ENCODE measurements around the gene MED23. TPM values are rescaled to one million over a fixed set of nuclear protein-coding genes. Genes with fewer than 3 reads are reported as not detected.

MED23 gene
- total RNA-seq, 1 donor from 2014 or later: 19.3 TPM

DNA sequence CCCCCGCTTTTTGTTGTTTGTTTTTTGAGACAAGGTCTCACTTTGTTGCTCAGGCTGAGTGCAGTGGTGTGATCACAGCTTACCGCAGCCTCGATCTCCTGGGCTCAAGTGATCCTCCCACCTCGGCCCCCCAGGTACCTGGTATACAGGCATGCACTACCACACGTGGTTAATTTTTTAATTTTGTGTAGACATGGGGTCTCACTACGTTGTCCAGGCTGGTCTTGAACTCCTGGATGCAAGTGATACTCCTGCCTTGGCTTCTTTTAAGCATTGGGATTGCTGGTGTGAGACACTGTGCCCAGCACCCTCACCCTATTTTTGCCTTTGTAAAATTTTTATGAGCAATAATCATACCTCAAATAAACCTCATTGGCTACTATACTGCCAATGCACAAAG, 14.5 kb upstream of the MED23 start:
- DNase-seq (ENCODE audit: low spot score): no peak

DNA sequence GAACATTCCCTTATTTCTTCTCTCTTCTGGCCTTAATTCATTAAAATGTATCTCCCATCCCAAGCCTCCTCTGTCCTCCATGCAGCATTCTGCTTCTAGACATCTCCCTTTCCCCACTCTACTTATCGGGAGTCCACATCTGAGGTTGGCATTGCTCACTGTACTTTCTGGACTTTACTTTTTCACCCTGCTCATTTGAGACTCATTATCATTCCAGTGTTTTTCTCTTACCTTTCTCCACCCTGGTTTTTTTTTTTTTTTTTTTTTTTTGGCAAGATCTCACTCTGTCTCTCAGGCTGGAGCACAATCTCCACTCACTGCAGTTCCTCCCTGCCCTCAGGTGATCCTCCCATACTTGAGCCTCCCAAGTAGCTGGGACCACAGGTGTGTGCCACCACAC, 13.5 kb upstream of the MED23 start:
- no peak for DNase-seq (ENCODE audit: low spot score)

DNA sequence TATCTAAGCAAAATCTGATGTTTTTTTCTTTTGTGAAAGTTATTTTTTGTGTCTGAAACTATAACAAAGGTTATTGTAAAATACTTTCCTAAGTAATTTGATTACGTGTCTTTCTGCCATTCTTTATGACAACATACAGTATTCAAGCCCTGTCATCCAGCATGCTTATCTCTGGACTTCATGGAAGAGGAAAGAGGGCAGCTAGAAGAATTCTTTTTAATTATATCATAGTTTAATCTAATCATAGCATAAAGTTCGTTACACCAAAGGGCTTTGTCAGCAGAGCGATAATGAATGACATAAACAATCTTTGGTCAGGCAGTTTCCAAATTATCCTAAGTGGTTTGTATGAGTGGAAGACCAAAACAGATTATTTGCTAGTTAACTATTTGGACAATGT, 12.5 kb upstream of the MED23 start:
- DNase-seq (ENCODE audit: low spot score): no peak

DNA sequence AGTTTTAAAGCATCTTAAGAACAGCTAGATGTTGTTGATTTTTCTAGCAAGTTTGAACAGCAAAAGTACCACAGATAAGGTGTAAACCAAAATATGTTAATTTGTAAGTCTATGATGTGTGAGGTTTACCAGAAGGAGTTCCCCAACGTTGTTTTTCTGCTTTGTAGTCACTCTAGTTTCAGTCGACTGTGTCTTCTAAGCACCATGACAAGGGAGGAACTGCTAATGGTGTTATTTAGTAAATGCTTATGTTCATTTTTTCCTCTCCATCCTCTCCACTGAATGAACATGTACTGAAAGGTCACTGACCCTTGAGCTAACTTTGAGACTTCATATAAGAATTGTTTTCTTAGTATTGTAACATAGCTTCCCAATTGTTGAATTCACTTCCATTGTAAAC, 12.1 kb upstream of the MED23 start:
- DNase-seq (ENCODE audit: low spot score): no peak

DNA sequence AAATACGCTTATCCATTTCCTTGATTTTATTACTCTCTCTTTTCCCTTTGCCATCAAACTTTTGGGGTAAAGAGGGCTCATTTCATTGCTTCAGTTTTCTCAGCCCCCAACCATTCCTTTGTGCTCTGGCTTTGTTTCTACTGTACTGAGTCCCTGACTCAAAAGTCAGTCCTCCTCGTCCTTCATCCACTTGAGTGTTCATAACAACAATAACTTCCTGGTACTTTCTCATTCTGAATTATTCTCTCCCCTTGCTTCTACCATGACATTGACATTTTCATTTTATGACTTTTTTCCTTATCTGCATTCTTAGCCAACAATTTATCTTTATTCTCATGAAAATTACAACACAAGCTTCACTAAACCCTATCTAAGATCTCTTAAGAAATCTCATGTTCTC, 10.0 kb upstream of the MED23 start:
- DNase-seq (ENCODE audit: low spot score): no peak

DNA sequence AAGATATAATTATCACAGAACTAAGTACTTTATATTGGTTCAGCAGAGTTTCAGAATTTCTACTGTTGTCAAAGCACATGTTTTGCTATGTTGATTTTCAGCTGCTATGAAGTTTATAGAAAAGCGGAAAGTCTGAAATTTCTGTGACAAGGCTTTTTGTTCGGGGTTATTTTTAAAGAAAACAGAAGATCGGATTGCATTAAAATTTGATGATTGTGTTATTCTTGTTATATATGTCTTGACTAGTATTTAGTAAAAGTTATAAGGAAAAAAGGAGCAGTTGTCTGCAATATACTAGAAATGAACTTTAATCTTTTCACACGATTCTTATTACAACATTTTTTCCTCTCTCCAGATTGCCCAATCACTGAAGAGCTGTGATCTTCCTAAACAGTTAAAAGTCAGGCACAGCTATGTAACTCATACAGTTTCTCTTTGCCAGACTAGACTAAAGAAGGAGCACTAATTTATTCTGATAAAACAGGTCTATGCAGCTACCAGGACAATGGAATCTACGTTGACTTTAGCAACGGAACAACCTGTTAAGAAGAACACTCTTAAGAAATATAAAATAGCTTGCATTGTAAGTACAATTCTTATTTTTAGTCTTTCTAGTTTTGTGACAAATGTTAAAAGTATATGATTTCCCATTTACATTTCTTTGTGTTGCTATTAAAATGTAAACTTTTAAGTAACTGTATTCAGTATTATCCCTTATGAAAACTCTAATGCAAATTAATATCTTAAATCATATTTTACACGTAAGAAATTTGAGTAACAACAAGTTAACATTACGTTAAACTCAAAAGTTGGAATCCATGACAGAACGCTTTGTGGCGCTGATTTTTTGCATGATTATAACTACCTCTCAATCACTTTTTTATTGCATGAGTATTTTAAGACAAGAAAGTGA, 9.1 kb upstream of the MED23 start, which contains the start of gene ENPP3:
TSS of gene ENPP3 (plus strand) at position 423 of the 913 bp plus-strand sequence. CDS start at position 506, 83 bp downstream.
- DNase-seq (ENCODE audit: low spot score): no peak

DNA sequence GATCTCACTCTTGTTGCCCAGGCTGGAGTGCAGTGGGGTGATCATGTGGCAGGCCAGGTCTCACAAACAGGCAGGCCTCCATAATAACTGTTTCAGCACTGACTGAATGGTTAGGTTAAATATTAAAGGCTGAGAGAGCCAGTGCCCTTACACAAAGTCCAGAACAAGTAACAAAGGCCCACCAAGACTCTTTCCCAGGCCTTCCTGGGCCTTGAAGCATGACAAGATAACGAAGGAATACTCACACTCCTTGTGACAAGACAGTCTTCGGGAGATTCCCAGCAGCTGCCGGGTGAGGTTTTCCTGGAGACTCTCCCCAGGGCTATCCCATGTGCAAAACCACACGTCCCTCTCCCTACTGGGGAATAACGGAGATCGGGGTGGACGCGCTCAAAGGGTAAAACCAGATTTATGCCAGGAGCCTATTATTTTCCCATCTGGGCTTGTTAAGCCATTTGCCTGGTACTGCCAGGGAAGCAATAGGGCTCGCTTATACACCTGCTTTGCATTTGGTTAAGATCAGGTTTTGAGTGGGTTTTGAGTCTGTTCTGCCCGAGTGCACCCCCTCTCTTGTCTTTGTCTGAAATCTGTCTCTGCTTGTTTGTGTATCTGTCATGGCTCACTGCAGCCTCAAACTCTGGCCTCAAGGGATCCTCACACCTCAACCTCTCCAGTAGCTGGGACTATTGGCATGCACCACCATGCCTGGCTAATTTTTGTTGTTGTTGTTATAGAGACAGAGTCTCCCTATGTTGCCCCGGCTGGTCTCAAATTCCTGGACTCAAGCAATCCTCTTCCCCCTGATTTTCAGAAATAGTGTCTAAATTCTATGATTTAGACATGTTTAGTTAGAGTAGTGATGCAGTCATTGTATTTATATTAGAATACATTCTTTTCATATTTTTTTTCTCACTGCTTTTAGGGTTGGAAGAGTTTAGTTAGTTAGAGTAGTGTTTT, 7.6 kb upstream of the MED23 start:
- no peak for DNase-seq (ENCODE audit: low spot score)

DNA sequence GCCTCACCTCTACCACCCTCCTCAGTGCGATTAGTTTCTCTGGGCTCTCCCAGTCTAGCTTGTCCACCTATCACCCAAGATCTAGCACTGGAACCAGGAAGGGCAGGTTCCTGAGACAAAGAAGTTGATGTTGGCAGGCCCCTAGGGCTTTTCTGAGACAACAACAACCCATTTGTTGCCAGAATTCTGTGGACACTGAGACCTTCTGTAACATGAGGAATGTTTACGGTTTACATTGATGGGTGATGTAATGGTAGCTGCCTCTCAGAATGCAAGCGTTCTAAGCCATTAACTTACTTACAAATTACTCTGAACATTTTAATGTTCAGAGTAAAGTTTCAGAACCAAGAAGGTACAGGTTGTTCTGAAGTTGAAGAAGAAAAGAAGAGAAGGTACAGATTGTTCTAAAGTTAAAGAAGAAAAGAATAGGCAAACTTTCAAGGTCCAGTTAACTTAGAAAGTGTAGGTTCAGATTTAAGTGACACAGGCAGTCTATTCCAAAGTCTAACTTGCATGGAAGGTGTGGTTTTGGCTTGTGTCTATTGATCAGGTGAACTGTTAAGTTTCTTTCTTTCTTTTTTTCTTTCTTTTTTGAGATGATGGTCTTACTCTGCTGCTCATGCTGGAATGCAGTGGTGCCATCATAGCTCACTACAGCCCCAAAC, 3.7 kb upstream of the MED23 start:
- no peak for DNase-seq (ENCODE audit: low spot score)

DNA sequence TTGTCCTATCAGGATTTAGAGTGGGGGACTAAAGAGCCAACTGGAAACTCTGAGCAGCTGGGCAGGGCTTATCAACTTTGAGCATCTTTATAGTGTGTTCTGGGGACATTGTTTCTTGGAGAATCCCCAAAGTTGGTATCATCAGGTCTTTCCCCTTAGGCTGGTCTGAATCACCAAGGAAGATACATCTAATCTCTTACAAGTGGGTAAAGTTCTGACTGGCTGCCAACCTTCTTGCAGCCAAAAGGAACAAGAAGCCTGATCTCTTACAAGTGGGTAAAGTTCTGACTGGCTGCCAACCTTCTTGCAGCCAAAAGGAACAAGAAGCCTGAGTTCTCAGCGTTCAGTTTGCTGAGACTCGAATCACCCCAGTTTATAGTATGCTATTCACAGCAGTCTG, 1.6 kb upstream of the MED23 start:
- no peak for DNase-seq (ENCODE audit: low spot score)

DNA sequence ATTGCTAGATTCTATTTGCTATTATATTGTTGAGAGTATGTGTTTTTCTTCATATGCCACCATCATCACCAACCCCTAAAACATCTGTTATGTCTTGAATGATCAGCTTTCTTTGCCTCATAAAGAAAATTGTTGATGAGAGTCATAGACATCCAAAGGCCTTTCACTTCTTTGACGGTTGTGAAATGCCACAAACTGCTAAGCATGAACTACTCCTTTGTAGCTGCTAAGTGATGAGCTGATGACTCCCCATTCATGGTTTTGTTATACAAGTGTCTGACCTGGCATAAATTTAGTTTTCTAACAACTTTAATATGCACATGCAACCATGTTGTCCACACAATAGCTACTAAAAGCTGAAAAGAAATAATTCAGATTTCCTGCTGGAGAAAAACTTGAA, 684 bp upstream of the MED23 start:
- no peak for DNase-seq (ENCODE audit: low spot score)

DNA sequence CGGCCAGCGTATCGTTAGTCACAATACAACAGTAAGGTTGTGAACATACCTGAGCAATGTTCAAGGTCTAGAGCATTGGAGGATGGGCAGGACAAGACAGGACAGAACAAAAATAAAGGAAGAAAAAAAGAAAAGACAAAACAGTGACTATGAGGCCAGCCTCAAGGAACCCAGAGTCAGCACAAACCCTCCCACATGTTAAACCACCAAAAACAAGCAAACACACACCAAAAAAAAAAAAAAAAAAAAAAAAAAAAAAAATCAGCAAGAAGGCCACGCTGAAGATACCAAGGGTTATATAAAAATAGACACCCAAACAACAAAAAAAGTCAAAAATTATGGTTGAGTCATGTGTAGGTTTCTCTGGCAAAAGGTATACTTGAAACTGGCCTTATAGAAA, 12.8 kb downstream of the MED23 start:
- DNase-seq (ENCODE audit: low spot score): no peak

DNA sequence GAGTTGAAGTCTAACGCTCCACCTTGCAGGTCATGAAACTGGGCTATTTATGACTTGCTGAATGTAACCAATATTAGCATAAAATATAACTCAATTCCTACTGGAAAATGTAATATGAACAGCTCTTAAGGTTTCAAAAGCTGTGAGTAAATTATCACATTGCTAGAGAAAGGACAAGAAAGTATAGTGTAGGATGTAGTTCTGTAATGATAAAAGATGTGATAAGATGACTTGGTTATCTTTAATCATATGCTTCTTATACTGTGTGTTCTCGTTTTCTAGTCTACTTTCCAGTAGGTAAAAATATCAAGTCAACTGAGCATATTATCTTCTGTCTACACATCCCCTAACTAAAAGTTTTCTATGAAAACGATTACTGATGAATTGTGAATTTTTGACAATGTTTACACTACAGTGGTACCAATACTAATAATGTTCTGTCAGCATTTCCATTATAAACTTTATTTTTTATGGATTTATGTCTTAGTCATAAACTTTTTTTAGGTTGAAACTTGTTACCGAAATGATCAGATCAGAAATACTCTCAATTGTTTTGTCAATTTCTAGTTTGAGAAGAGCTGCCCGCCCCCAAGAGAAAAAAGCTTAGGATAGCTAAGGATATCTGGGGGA, 14.6 kb downstream of the MED23 start:
- DNase-seq (ENCODE audit: low spot score): no peak

DNA sequence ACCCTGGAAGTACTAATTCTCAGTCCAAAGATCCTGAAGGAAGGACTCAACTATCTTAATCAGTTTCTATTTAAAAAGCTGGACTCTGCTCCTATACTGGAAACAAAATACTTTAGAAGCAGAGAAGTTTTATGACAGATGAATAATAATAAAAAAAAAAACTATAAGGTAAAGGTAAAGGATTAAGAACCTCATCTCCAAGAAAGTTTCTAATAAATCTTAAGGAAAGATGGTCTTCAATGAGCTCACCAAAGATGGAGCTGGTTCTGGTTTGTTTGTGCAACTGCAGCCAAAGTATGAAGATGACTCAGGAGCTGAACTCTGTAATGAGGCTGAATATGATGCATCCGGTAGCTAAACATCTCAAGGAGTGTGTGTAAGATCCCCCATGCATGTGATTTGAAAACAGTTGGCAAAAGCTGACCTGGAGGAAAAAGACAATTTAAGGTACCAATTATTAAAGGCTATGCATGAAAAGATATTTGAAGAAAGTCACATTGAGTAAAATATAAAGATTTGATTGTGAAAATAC, 25.2 kb downstream of the MED23 start:
- no peak for DNase-seq (ENCODE audit: low spot score)

DNA sequence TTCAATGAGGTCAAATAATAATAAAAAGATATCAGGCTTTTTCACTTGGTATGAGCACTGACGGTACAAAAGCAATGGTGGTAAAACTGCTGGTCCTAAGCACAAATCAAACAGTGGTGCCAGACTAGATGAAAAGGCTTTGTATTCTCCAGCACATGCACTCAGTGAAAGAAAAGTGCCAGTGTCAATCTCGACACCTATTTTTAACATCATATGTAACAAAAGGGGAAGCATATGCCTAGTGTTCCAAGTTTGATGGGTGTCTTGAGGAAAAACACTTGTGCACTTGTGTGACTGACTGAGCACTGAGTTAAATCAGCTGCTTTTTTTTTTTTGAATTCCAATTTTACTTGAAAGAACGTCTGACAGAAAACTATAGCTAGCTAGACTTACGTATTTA, 27.3 kb downstream of the MED23 start:
- no peak for DNase-seq (ENCODE audit: low spot score)

DNA sequence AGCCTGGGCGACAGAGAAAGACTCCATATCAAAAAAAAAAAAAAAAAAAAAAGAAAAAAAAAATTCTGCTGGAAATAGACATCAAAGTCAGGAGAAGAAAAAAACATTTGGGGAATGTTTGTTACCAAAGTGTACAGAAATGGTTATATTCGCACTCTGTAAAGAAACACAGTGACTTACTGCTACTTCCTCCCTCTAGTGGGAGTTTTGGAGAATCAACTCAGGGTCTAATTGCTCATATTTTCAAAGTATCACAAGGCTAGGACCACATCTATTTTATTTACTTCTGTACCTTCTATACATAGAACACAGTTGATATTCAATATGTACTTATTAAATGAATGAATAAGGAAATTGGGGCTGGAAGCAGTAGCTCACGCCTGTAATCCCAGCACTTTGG, 30.6 kb downstream of the MED23 start:
- DNase-seq (ENCODE audit: low spot score): no peak

DNA sequence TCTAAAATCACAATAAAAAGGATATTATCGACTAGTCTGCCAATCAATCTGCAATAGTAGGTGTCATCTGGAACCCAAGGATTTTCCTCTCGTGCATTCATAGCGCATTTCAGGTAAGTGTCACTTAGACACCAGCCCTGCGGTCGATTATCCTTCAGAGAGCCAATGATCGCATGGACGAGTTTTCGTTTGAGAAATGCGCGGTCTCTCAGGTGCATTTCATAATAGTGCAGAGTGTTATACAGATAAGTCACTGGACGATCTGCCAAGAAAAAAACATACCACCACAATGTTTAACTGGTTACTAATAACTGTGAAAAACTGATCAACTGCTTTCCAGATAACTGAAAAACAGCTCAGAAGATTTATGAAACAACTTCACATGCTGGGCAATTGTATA, 34.0 kb downstream of the MED23 start:
- no peak for DNase-seq (ENCODE audit: low spot score)

DNA sequence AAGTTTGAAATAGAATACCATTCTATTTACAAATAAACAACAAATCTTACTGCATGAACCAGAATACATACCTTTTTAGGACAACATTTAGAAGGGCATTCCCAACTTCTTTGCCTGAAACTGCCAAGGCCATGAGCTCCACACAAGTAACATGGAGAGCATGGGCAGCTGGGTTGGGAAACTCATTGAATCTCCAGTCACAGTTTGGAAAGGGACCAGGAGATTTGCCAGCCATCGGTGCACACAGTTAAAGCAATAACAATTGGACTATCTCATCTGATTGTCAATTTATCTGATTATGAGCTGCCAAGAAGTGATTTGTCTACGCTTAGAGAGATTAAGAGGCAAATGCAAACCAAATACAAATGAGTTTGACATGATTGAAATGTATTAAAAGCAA, 35.1 kb downstream of the MED23 start:
- no peak for DNase-seq (ENCODE audit: low spot score)

DNA sequence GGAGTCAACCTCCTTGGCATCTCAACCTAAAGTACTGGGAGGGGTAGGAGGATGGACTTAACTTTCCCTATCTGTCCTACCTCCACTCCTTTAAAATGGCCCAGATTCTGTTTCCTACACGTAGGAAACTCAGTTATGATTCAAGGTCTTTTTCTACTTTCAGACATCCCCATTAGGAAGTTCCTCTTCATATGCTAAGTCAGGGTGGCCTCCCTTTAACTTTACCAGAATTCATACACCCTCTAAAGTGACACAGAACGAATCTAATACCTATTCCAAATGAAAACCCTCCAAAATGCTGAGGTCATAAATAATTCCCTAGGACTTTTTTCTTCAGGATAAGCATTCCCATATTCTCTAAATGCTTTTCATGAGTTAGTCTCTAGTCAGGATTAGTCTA, 39.4 kb downstream of the MED23 start:
- DNase-seq (ENCODE audit: low spot score): no peak

DNA sequence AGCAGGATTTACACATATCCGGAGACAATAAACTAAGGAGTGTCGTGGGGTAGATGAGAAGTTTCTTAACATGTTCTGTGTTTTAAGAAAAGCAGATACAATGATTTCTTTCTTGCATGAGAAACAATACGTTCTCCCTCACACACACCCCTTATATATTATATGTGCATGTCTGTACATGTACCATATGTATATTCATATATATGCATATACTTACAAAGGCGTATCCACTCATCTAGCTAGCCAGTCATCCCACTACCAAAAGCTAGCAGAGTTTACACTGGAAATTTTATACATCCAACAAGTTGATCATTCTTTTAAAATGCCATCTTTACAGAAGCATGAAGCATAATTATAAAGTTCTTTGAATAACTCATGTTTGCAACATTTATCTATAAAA, 40.1 kb downstream of the MED23 start:
- no peak for DNase-seq (ENCODE audit: low spot score)

DNA sequence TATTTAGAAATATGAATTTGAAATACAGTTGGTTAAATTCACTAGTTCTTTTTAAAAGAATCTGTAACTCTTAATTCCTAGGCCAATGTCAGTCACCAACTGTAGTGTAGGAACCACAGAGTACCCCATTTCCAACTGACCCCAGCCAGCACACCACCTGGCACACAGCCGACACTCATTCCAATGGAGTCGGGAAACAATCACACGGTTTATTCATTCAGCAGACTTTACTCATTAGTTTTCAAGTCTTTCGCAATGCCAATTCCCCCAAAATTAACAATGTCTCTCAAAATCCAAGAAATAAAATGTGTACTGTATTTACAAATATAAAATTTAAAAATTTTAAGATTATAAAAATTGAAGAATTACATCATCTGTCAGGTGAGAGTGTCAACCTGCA, 41.5 kb downstream of the MED23 start:
- no peak for DNase-seq (ENCODE audit: low spot score)

DNA sequence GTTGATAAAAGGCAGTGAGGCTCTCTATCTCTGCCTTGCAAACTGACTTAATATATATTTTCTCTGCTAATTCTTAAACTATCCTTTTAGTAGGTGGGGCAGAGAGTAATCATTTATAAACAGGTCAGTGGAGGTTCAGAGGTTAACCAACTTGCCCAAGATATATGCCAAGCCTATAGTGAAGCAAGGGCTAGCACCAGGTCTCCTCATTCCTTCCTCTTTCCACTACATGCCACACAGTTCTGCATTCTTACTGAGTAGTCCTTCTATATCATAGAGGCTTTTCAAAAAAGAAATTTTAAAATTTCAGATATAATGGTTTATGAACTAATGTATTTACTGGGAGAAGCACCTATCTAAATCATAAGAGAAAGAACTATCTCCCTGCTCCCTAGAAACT, 46.5 kb downstream of the MED23 start:
- no peak for DNase-seq (ENCODE audit: low spot score)

Measured in mesenteric fat pad (tissue), 1 donor.